ENCODE measurements around the gene LTBP3. TPM values are rescaled to one million over a fixed set of nuclear protein-coding genes. Genes with fewer than 3 reads are reported as not detected.
A peak's percentile ranks its signal among the peaks of the same experiment; 100 is the strongest.

Gene LTBP3
- total and polyA plus RNA-seq, 9 of the 15 experiments (the other 6 are each of a cell fraction or from before 2014, with no cell fraction given), result 0.06 to 20.5 (median 4.8) TPM

- TF ChIP-seq TRIM25 (IDR thresholded peaks at IDR 0.05; ENCODE audit: borderline replicate concordance), result peak; percentile 3; the same call in 1 of the 2 replicates
- TF ChIP-seq NR4A1 (CRISPR knock-in tag; IDR thresholded peaks at IDR 0.05), result no peak
- no peak for TF ChIP-seq NR4A1 (tag; IDR thresholded peaks at IDR 0.05)
- 0 out of 2 replicates have a peak, but pooled peaks have one; percentile 51 for TF ChIP-seq RBM17 (IDR thresholded peaks at IDR 0.05; ENCODE audit: borderline replicate concordance, low read depth, low read length)
- TF ChIP-seq DMBX1 (CRISPR knock-in tag; IDR thresholded peaks at IDR 0.05; ENCODE audit: borderline replicate concordance), result no peak
- peak; percentile 58 for TF ChIP-seq PCBP2 (IDR thresholded peaks at IDR 0.05; ENCODE audit: low read depth, low read length, poor library complexity, severe bottlenecking)
- peak; percentile 73 for TF ChIP-seq ELF4 (CRISPR knock-in tag; IDR thresholded peaks at IDR 0.05)
- TF ChIP-seq, protein P1, sequence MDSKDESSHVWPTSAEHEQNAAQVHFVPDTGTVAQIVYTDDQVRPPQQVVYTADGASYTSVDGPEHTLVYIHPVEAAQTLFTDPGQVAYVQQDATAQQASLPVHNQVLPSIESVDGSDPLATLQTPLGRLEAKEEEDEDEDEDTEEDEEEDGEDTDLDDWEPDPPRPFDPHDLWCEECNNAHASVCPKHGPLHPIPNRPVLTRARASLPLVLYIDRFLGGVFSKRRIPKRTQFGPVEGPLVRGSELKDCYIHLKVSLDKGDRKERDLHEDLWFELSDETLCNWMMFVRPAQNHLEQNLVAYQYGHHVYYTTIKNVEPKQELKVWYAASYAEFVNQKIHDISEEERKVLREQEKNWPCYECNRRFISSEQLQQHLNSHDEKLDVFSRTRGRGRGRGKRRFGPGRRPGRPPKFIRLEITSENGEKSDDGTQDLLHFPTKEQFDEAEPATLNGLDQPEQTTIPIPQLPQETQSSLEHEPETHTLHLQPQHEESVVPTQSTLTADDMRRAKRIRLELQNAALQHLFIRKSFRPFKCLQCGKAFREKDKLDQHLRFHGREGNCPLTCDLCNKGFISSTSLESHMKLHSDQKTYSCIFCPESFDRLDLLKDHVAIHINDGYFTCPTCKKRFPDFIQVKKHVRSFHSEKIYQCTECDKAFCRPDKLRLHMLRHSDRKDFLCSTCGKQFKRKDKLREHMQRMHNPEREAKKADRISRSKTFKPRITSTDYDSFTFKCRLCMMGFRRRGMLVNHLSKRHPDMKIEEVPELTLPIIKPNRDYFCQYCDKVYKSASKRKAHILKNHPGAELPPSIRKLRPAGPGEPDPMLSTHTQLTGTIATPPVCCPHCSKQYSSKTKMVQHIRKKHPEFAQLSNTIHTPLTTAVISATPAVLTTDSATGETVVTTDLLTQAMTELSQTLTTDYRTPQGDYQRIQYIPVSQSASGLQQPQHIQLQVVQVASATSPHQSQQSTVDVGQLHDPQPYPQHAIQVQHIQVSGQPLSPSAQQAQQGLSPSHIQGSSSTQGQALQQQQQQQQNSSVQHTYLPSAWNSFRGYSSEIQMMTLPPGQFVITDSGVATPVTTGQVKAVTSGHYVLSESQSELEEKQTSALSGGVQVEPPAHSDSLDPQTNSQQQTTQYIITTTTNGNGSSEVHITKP (IDR thresholded peaks at IDR 0.05; ENCODE audit: partially characterized antibody), result no peak
- 0 out of 2 replicates have a peak, but pooled peaks have one; percentile 18 for TF ChIP-seq E2F1 (CRISPR knock-in tag; IDR thresholded peaks at IDR 0.05)
- TF ChIP-seq, protein P2, sequence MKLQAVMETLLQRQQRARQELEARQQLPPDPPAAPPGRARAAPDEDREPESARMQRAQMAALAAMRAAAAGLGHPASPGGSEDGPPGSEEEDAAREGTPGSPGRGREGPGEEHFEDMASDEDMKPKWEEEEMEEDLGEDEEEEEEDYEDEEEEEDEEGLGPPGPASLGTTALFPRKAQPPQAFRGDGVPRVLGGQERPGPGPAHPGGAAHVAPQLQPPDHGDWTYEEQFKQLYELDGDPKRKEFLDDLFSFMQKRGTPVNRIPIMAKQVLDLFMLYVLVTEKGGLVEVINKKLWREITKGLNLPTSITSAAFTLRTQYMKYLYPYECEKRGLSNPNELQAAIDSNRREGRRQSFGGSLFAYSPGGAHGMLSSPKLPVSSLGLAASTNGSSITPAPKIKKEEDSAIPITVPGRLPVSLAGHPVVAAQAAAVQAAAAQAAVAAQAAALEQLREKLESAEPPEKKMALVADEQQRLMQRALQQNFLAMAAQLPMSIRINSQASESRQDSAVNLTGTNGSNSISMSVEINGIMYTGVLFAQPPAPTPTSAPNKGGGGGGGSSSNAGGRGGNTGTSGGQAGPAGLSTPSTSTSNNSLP (IDR thresholded peaks at IDR 0.05; ENCODE audit: borderline replicate concordance, low read depth, low read length), result peak; percentile 18; the same call in 1 of the 2 replicates
- 0 out of 2 replicates have a peak, but pooled peaks have one; percentile 73 for TF ChIP-seq HNRNPUL1 (IDR thresholded peaks at IDR 0.05; ENCODE audit: low read length)
- TF ChIP-seq CBX8 (IDR thresholded peaks at IDR 0.05; ENCODE audit: borderline replicate concordance, extremely low read depth, low read depth, low read length, poor library complexity, severe bottlenecking), result no peak
- TF ChIP-seq HOXB6 (CRISPR knock-in tag; IDR thresholded peaks at IDR 0.05; ENCODE audit: borderline replicate concordance), result peak; percentile 8
- TF ChIP-seq PATZ1 (CRISPR knock-in tag; IDR thresholded peaks at IDR 0.05; ENCODE audit: borderline replicate concordance), result peak; percentile 87; the same call in 1 of the 2 replicates
Measured at GRCh38 chr11:65501472-65502273, 56.5 kb downstream of the LTBP3 start (continued).
